HepG2 (cell line): ENCODE data around the gene GNG7. TPM values are rescaled to one million over a fixed set of nuclear protein-coding genes. Genes with fewer than 3 reads are reported as not detected.

Experiments used
- ARID2 ChIP-seq: sonication (generic); formaldehyde crosslinking; IDR thresholded peaks from 2 replicates; pipeline ENCODE4 v1.8.1; 2022; ENCODE audit warnings: mild to moderate bottlenecking, missing genetic modification reagents, borderline replicate concordance
- BRD4 ChIP-seq: sonication (generic); formaldehyde crosslinking; IDR thresholded peaks from 2 replicates; pipeline ENCODE4 v1.4.0; 2020; ENCODE audit warnings: missing genetic modification reagents
- FIP1L1 ChIP-seq: fragments of 200-400 bp; formaldehyde crosslinking; IDR thresholded peaks from 2 replicates; pipeline ENCODE4 v1.6.1; 2018; ENCODE audit warnings: low read depth, mild to moderate bottlenecking, low read length, moderate library complexity, borderline replicate concordance; ENCODE audit not compliant: insufficient read depth
- HDAC1 ChIP-seq: sonication (generic); formaldehyde crosslinking; IDR thresholded peaks from 2 replicates; pipeline ENCODE4 v1.5.1; 2020; ENCODE audit warnings: mild to moderate bottlenecking, missing genetic modification reagents
- HMG20A ChIP-seq: IDR thresholded peaks from 2 replicates; pipeline ENCODE4 v1.6.1; 2016; ENCODE audit warnings: borderline replicate concordance
- HOXA3 ChIP-seq: sonication (generic); formaldehyde crosslinking; IDR thresholded peaks from 2 replicates; pipeline ENCODE4 v1.5.0; 2020; ENCODE audit warnings: missing genetic modification reagents
- LCORL ChIP-seq, 2 experiments: fragments of 450-650 bp in 1 of 2; sonication (generic) in 1 of 2; formaldehyde crosslinking in 1 of 2; IDR thresholded peaks; 2 replicates each; pipeline versions ENCODE4 v1.5.0 to v1.6.1; 2017 to 2020; ENCODE audit warnings: antibody characterized with exemption in 1 of 2, missing genetic modification reagents in 1 of 2
- MTF2 ChIP-seq: sonication (generic); formaldehyde crosslinking; IDR thresholded peaks from 2 replicates; pipeline ENCODE4 v1.5.0; 2020; ENCODE audit warnings: missing genetic modification reagents, borderline replicate concordance
- NCOR1 ChIP-seq: fragments of 200-600 bp; sonication (generic); IDR thresholded peaks from 2 replicates; pipeline ENCODE4 v1.7.0; 2017; ENCODE audit warnings: antibody characterized with exemption, low read length, borderline replicate concordance
- NFRKB ChIP-seq: fragments of 450-650 bp; IDR thresholded peaks from 2 replicates; pipeline ENCODE4 v1.6.1; 2017
- NFYB ChIP-seq: sonication (generic); formaldehyde crosslinking; IDR thresholded peaks from 2 replicates; pipeline ENCODE4 v1.4.0; 2020; ENCODE audit warnings: missing genetic modification reagents
- PRMT3 ChIP-seq: sonication (generic); formaldehyde crosslinking; IDR thresholded peaks from 2 replicates; pipeline ENCODE4 v1.8.1; 2022; ENCODE audit warnings: low read depth, mild to moderate bottlenecking, moderate library complexity, missing genetic modification reagents, borderline replicate concordance
- TBL1XR1 ChIP-seq: fragments of 150-350 bp; IDR thresholded peaks from 2 replicates; pipeline ENCODE4 v1.6.1; 2014; ENCODE audit warnings: borderline replicate concordance, low read length; ENCODE audit not compliant: partially characterized antibody
- ZFP90 ChIP-seq: sonication (generic); formaldehyde crosslinking; IDR thresholded peaks from 2 replicates; pipeline ENCODE4 v1.8.0; 2022; ENCODE audit warnings: missing genetic modification reagents, mild to moderate bottlenecking, inconsistent platforms, borderline replicate concordance
- ZHX1 ChIP-seq: sonication (generic); formaldehyde crosslinking; IDR thresholded peaks from 2 replicates; pipeline ENCODE4 v1.8.1; 2022; ENCODE audit warnings: low read depth, mild to moderate bottlenecking, missing genetic modification reagents
- ZNF317 ChIP-seq: sonication (generic); formaldehyde crosslinking; IDR thresholded peaks from 2 replicates; pipeline ENCODE4 v1.5.0; 2020; ENCODE audit warnings: mild to moderate bottlenecking, missing genetic modification reagents
- ZNF367 ChIP-seq: sonication (generic); formaldehyde crosslinking; IDR thresholded peaks from 2 replicates; pipeline ENCODE4 v1.4.0; 2020; ENCODE audit warnings: missing genetic modification reagents, borderline replicate concordance
- ZNF576 ChIP-seq: sonication (generic); formaldehyde crosslinking; IDR thresholded peaks from 2 replicates; pipeline ENCODE4 v1.4.0; 2020; ENCODE audit warnings: mild to moderate bottlenecking, missing genetic modification reagents
- ZNF660 ChIP-seq: sonication (generic); formaldehyde crosslinking; IDR thresholded peaks from 2 replicates; pipeline ENCODE4 v1.5.1; 2020; ENCODE audit warnings: mild to moderate bottlenecking, low read depth, missing genetic modification reagents, borderline replicate concordance
- polyA plus RNA-seq, 8 experiments: library from polyadenylated mRNA; depleted of rRNA in 3 of 8; stranded (reverse) in 7 of 8; unstranded in 1 of 8; fragments of >200 nt; fragmentation: Illumina TruSeq in 4 of 8; extraction: Trizol in 4 of 8; gene quantifications; 2 replicates each; pipeline versions ENCODE4 v1.2.1 to v1.2.3, GENCODE V29; 2011 to 2016; ENCODE audit warnings: low read depth in 4 of 8, missing spikeins in 1 of 8, mixed read lengths in 1 of 8; ENCODE audit not compliant: insufficient read depth in 1 of 8
- total RNA-seq, 5 experiments: library from RNA; depleted of rRNA; stranded (reverse); fragments of >200 nt; fragmentation: Illumina TruSeq; extraction: Trizol; gene quantifications; 2 replicates each; pipeline ENCODE4 v1.2.3, GENCODE V29; 2016; ENCODE audit warnings: low read depth in 1 of 5
- TF ChIP-seq, protein P1 (sequence below): sonication (generic); formaldehyde crosslinking; IDR thresholded peaks from 2 replicates; pipeline ENCODE4 v1.4.0; 2020; ENCODE audit warnings: missing genetic modification reagents, low read depth, mild to moderate bottlenecking, borderline replicate concordance
- TF ChIP-seq, protein P2 (sequence below): sonication (generic); formaldehyde crosslinking; IDR thresholded peaks from 2 replicates; pipeline ENCODE4 v1.4.0; 2020; ENCODE audit warnings: low read depth, mild to moderate bottlenecking, missing genetic modification reagents
- TF ChIP-seq, protein P3 (sequence below), 2 experiments: fragments of 450-650 bp in 1 of 2; sonication (generic) in 1 of 2; formaldehyde crosslinking; IDR thresholded peaks; 2 replicates each; pipeline versions ENCODE4 v1.5.0 to v1.8.0; 2020 to 2022; ENCODE audit warnings: mild to moderate bottlenecking in 1 of 2, missing genetic modification reagents in 1 of 2

The GNG7 gene
- total and polyA plus RNA-seq, 2 of the 13 experiments (the other 11 are each of a cell fraction or from before 2014, with no cell fraction given) = 1.4 to 3.3 TPM

- TF ChIP-seq, protein P1, sequence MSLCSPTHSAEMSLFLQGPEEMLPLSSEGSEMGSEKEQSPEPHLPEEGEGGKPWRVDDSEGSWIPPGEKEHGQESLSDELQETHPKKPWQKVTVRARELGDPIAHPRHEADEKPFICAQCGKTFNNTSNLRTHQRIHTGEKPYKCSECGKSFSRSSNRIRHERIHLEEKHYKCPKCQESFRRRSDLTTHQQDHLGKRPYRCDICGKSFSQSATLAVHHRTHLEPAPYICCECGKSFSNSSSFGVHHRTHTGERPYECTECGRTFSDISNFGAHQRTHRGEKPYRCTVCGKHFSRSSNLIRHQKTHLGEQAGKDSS (CRISPR knock-in tag) = peak; percentile 22; the same call in 1 of the 2 replicates
- TF ChIP-seq ZNF367 (CRISPR knock-in tag) (no peak), HOXA3 (CRISPR knock-in tag) (peak; percentile 64), BRD4 (CRISPR knock-in tag) (no peak; the same call in none of the 2 replicates), MTF2 (CRISPR knock-in tag) (0 out of 2 replicates have a peak, but pooled peaks have one; percentile 58), HMG20A (no peak; the same call in 1 of the 2 replicates), ZNF317 (CRISPR knock-in tag) (peak; percentile 56; the same call in 1 of the 2 replicates), NCOR1 (no peak; the same call in 1 of the 2 replicates), ZFP90 (CRISPR knock-in tag) (no peak), ZNF576 (0 out of 2 replicates have a peak, but pooled peaks have one; percentile 36), TBL1XR1 (peak; percentile 66), ZHX1 (CRISPR knock-in tag) (no peak; the same call in 1 of the 2 replicates), HDAC1 (CRISPR knock-in tag) (peak; percentile 74; the same call in 1 of the 2 replicates), NFYB (CRISPR knock-in tag) (no peak), ARID2 (CRISPR knock-in tag) (peak; percentile 95), ZNF660 (no peak), PRMT3 (no peak), LCORL (IDR thresholded peaks at IDR 0.05) (no peak), LCORL (CRISPR knock-in tag; IDR thresholded peaks at IDR 0.05) (peak; percentile 74), FIP1L1 (no peak), NFRKB (no peak)
- TF ChIP-seq, protein P2, sequence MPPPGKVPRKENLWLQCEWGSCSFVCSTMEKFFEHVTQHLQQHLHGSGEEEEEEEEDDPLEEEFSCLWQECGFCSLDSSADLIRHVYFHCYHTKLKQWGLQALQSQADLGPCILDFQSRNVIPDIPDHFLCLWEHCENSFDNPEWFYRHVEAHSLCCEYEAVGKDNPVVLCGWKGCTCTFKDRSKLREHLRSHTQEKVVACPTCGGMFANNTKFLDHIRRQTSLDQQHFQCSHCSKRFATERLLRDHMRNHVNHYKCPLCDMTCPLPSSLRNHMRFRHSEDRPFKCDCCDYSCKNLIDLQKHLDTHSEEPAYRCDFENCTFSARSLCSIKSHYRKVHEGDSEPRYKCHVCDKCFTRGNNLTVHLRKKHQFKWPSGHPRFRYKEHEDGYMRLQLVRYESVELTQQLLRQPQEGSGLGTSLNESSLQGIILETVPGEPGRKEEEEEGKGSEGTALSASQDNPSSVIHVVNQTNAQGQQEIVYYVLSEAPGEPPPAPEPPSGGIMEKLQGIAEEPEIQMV (CRISPR knock-in tag) = no peak
- TF ChIP-seq, protein P3, sequence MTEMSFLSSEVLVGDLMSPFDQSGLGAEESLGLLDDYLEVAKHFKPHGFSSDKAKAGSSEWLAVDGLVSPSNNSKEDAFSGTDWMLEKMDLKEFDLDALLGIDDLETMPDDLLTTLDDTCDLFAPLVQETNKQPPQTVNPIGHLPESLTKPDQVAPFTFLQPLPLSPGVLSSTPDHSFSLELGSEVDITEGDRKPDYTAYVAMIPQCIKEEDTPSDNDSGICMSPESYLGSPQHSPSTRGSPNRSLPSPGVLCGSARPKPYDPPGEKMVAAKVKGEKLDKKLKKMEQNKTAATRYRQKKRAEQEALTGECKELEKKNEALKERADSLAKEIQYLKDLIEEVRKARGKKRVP (CRISPR knock-in tag; IDR thresholded peaks at IDR 0.05) = no peak
These were observed 156.1 kb downstream of the GNG7 start (continued) for GRCh38 chr19:2546128-2547032.
